HG02610 (cell line): ENCODE measurements around the gene CTDNEP1.

Experiments
- ATAC-seq: cut with Tn5 transposase; IDR thresholded peaks from one replicate; pipeline ENCODE4 v1.9.1; 2021; ENCODE audit warnings: mild to moderate bottlenecking, moderate library complexity; ENCODE audit not compliant: unreplicated experiment

CTDNEP1 gene

GRCh38 chr17:7280519-7281073 lies 29.1 kb upstream of the CTDNEP1 start:
- ATAC-seq = peak; percentile 52

- no peak for ATAC-seq
These were observed 27.9 kb upstream of the CTDNEP1 start for GRCh38 chr17:7279448-7279847.

- no peak for ATAC-seq
These were observed 15.2 kb upstream of the CTDNEP1 start for GRCh38 chr17:7266784-7267183.

GRCh38 chr17:7263801-7264078 lies 12.2 kb upstream of the CTDNEP1 start:
- ATAC-seq = no peak

- no peak for ATAC-seq
These were observed 11.6 kb upstream of the CTDNEP1 start for GRCh38 chr17:7262935-7263800.

- ATAC-seq = no peak
These were observed 10.8 kb upstream of the CTDNEP1 start, which contains the start of gene CLDN7 for GRCh38 chr17:7262192-7262934. CLDN7 (minus strand) TSS chr17:7262478; CDS start chr17:7262043, 435 bp downstream.

- ATAC-seq = no peak
These were observed 10.1 kb upstream of the CTDNEP1 start for GRCh38 chr17:7261379-7262191.

- no peak for ATAC-seq
These were observed 9.3 kb upstream of the CTDNEP1 start for GRCh38 chr17:7260651-7261378.

- no peak for ATAC-seq
These were observed 8.6 kb upstream of the CTDNEP1 start for GRCh38 chr17:7260151-7260550.

- ATAC-seq = no peak
These were observed 8.0 kb upstream of the CTDNEP1 start for GRCh38 chr17:7259555-7259889.

- ATAC-seq = no peak
These were observed 7.4 kb upstream of the CTDNEP1 start for GRCh38 chr17:7258731-7259554.

- no peak for ATAC-seq
These were observed 5.4 kb upstream of the CTDNEP1 start for GRCh38 chr17:7256766-7257456.

GRCh38 chr17:7254511-7254910 lies 3.0 kb upstream of the CTDNEP1 start:
- no peak for ATAC-seq

GRCh38 chr17:7253082-7253481 lies 1.5 kb upstream of the CTDNEP1 start:
- ATAC-seq = no peak

- peak; percentile 28 for ATAC-seq
These were observed 876 bp upstream of the CTDNEP1 start, which contains the start of gene ELP5 for GRCh38 chr17:7252176-7253043. ELP5 (plus strand) TSS chr17:7252215; CDS start chr17:7252551, 336 bp downstream.

- ATAC-seq = no peak
These were observed 573 bp downstream of the CTDNEP1 start for GRCh38 chr17:7250695-7251627.

- no peak for ATAC-seq
These were observed 1.7 kb downstream of the CTDNEP1 start for GRCh38 chr17:7249830-7250229.
